Measurements from ENCODE around the gene EFNA4.

The EFNA4 gene

DNA sequence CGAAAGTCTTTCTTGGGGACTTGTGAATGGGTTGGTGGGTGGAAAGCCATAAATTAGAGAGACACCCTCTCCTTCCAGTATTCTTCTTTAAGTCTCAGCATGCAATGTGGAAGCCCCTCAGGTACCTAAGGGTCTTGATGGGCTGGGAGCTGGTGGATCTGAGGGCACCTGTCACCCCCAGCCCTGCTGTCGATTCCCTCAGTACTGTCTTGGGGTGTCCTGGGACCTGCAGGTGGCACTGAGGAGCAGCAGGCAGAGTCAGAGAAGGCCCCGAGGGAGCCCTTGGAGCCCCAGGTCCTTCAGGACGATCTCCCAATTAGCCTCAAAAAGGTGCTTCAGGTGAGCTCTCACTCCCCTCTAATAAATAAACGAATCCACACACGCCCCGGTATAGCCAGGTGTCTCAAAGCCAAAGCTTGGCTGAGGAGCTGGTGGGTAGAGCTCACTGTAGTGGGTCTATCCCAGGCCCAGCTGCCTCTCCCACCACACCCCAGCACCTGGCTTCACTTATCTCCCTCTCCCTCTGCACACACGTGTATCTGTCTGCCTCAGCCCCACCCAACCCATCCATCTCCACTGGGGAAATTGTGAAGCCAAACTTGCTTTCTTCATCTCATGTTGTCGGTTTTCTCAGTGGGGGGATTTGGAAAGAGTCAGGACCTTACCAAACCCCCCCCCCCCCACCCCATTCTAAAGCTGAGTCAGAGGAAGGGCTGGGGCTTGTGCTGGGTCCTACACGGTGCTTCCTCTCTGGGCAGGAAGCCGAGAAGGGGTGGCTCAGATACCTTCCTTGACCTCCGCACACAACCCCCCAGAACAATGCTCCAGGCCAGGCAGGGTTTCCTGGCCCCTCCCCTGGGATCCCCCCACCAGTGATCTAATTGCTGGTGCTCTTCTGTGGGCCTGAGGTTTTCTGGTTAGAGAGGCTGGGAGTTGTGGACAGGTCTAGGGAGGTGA lies 10.8 kb upstream of the EFNA4 start:
- DNase-seq, result peak in 3 of 4 experiments; percentile 28 to 59 (median 38)

DNA sequence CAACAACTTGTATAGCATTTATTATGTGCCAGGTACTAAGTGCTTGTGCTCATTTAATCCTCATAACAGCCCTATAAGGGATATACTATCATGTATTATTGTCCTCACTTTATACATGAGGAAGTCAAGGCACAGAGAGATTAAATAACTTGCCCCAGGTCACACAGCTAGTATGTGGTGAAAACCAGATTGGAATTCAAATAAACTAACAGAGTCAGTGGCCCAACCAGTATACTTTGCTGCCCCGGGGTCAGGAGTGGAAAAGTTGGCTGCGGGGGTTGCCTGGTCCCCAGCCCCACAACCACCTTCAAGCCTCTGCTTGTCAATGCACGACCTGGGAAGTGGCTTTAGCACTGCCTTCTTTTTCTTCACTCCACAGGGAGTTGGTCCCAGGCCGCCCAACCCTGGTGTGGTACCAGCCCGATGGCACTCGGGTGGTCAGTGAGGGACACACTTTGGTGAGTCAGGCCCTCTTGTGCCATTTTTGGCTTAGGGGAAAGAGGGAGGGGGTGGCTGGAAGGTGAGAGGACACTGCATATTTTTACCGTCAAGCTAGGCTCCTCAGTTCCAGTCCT lies 9.9 kb upstream of the EFNA4 start:
- no peak for DNase-seq

DNA sequence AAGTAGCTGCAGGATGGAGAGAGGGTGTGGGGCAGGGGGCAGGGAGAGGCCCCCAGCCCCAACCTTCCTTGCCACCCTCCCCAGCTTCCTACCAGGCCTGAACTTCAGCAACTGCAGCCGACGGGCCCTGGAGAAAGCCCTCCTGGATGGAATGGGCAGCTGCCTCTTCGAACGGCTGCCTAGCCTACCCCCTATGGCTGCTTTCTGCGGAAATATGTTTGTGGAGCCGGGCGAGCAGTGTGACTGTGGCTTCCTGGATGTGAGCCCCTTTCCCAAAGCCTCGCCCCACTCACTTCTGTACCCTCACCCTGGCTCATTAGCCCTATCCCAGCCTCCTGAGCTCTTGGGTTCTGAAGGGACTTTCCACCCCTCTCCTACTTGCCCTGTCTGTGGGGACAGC lies 6.4 kb upstream of the EFNA4 start:
- DNase-seq, result no peak

DNA sequence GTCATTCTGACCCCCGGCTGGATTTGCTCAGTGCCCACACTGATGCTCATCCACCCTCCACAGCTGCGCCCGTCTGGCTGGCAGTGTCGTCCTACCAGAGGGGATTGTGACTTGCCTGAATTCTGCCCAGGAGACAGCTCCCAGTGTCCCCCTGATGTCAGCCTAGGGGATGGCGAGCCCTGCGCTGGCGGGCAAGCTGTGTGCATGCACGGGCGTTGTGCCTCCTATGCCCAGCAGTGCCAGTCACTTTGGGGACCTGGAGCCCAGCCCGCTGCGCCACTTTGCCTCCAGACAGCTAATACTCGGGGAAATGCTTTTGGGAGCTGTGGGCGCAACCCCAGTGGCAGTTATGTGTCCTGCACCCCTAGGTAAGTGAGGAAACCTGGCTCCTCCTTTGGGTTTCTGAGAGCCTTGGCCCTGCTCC lies 5.7 kb upstream of the EFNA4 start:
- DNase-seq, result no peak

DNA sequence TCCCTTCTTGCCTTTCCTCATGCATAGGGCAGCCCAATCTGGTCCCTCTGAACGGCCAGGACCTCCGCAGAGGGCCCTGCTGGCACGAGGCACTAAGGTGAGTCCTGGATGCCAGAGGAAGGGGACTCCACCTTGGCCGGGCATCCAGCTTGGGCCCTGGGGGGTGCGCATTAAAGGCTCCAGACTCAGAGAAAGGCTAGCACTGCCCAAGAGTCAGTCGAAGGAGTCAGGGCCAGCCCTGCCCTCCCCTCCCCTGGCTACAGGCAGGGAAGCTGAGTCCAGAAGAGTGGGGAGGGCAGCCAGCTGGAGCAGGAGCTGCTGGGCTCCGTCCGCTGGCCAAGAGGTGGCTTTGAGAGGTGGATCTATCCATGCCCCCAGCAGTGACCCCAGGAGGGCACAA lies 2.8 kb upstream of the EFNA4 start:
- no peak for DNase-seq

DNA sequence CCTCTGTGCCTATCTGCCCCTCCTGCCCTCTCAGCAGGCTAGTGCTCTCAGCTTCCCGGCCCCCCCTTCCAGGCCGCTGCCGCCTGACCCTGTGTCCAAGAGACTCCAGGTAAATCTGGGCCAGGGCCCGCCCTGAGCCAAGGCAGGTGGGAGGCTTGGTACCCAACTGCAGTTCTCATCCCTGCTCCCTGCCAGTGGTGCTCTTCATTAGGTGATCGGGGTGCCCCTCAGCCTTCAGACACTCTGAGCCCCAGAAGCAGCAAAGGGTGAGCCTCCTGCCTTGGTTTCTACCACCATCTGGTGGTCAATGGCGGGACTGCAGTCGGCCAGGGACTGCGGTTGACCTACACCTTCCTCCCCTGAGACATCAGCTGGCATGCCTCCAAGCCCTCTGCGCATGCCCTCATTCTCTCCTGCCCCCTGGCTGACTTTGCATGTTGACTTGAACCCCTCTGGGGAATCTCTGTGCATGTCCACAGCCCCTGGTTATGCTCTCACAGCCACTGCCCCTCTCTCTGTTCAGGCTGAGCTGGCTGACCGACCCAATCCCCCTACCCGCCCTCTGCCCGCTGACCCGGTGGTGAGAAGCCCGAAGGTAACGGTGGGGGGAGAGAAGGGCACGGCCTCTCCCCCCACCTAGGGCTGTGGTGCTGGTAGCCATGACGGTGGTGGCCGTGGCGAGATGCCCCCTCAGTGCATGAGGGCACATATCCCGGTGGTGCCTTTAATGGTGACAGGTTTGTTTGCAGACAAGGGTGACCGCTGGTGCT lies 2.0 kb upstream of the EFNA4 start:
- DNase-seq, result peak; percentile 82 to 91 (median 87)

DNA sequence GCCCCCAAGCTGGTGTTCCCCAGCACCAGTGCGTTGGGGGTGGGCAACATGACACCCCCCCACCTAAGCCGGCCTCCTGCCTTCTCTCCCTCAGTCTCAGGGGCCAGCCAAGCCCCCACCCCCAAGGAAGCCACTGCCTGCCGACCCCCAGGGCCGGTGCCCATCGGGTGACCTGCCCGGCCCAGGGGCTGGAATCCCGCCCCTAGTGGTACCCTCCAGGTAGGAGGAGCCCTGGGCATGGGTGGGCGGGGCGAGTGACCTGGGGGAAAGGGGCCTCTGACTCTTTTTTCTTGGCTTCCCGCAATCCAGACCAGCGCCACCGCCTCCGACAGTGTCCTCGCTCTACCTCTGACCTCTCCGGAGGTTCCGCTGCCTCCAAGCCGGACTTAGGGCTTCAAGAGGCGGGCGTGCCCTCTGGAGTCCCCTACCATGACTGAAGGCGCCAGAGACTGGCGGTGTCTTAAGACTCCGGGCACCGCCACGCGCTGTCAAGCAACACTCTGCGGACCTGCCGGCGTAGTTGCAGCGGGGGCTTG lies 1.3 kb upstream of the EFNA4 start:
- DNase-seq, result no peak

DNA sequence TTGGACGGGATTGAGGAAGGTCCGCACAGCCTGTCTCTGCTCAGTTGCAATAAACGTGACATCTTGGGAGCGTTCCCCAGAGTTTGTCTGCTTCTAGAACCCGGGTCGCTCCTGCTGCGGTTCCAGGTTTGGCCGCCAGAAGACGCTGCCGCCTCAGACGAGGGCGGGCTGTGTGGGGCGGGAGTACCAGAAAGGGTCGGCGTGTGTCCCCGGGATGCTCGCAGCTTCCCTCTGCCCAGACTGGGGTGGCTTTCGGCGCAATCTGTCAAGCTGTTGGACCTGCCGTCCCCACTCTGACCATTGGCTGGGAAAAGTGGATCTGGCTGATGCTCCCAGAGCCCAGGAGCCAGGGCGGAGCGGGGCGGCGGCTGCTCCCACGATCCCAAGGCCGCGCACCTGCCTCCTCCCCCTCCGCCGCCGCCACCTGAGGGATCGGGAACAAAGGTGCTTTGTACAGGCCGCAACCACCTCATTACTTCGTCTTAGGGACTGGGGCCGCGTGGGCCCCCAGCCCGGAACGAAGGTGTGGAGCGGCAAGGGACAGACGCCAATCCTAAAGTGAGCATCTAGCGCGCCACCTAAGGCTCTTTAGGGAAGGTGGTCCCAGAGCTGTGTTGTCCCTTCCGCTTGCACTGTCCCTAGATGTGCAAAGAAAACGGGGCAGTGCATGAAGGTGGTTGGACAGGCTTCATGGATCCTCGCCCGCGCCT lies 683 bp upstream of the EFNA4 start:
- DNase-seq, result peak; percentile 60 to 79 (median 70)

DNA sequence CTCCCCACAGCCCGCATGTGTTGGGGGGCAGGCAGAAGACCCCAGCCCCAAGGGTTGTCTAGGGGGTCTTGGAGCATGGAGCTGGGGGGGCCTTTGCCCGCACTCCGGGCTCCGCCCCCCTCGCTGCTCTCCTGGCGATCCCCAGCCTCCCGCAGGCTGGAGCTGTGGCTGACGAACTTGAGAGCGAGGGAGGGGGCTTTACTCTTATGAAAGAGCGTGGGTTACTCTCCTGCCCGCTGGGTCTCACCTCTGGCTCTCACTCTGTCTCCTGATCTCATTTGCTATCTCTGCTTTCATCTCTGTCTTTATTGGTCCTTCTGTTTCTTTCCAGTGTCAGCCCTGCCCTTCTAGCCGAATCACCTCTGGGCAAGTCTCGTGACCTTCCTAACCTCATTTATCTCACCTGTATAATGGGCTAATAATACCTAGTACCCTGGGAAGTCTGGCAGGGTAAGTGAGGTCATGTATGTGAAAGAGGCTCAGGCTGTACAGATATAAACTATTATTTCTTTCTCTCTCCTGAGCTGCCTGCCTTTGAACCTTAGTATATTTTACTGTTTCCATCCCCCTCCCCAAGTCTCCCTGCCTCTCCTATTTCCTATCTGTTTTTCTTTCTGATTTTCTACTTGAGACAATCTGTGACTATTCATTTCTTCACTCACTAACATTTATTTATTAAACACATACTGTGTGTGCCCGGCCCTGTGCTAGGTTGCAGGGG lies 731 bp downstream of the EFNA4 start:
- DNase-seq, result no peak

DNA sequence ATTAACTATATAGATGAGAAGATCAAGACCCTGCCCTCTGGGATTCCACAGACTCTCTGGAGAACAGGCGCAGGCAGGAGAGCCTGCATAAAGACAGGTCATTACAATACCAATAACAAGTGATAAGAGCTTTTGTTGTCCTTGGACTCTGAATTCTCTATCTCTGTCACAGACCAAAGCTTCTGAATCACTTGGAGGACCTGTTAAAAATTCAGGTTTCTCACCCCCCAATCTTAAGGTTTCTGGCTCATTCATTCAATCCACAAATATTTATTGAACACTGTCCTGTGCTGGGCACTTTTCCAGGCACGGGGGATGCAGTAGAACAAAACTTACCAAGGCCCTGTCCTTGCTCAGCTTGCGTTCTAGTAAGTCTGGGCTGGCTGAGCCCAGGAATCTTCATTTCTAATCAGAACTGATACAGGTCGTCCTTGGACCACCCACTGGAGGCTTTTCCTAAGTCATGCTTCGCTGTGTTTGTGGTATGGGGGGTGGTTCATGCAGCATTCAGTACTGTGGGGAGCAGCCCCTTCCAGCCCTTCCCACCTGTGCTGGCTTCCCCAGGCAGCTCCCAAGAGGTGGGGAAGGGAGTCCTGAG lies 1.4 kb downstream of the EFNA4 start:
- DNase-seq, result no peak

DNA sequence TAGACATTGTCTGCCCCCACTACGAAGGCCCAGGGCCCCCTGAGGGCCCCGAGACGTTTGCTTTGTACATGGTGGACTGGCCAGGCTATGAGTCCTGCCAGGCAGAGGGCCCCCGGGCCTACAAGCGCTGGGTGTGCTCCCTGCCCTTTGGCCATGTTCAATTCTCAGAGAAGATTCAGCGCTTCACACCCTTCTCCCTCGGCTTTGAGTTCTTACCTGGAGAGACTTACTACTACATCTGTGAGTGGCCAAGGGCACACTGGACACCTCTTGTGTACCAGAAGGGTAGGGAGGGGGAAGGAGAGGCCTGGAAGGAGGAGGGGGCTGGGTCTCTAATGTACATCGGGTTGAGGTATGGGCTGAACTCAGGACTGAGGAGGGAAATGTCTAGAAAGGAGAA lies 3.2 kb downstream of the EFNA4 start:
- DNase-seq, result no peak

DNA sequence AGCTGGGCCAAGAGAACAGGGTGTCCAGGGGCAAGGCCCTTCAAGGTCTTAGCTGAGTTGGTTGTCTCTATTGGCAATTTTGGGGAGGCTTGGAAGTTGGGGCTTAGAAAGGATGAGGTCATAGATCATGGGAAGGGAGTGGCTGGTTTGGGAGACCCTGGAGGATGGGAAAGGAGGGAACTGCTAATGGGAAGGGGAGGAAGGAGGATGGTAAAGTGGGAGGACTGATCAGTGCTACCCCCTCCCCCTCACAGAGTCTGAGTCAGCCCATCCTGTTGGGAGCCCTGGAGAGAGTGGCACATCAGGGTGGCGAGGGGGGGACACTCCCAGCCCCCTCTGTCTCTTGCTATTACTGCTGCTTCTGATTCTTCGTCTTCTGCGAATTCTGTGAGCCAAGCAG lies 5.1 kb downstream of the EFNA4 start:
- no peak for DNase-seq

DNA sequence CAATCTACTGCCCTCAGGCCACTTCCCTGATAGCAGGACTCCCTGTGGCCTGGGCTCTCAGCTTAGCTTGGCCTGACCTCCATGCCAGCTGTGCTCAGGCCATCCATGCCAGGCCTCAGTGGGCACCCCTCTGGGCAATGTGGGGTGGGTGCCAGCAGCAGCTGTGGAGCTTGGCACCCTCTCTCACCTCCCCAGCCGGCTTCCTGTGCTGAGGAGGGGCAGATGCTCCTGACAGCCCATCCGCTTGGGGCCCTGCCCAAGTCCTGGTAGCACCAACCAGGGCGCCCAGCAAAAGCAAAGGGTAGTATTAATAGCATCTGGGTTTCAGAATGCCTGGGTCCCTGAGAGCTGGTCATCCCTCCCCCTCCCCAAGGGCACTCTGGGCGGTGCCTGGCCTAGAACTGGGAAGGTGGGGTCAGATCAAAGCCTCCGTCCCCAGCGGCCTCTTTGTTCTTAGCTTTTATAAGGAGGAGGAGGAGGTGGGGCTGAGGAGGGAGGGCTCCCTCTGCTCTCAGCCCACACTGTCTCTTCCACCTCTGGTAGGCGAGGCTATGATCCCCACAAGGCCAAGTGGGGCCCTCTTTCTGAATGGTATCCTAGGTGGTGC lies 6.1 kb downstream of the EFNA4 start:
- DNase-seq, result no peak

DNA sequence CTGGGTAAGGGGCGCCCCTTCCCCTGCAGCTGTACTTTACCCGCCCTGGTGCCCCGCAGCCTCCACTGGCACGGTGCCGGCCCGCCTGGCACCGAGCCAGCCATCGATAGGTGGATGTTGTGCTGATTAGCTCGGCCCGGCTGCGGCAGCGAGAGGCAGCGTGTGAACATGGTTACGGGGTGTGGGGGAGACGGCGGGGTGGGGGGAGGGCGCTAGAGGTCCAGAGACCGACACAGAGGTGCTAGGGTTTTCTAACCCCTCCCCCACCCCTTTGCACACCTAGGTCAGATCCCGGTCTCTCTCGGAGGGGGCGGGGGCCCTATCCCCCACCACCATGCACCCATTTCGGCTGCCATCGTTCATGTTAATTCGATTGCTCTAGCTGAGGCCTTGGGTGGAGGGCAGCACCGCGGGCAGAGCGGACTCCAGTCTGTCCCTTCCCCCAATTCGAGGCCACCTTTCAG lies 6.7 kb downstream of the EFNA4 start:
- DNase-seq, result no peak

DNA sequence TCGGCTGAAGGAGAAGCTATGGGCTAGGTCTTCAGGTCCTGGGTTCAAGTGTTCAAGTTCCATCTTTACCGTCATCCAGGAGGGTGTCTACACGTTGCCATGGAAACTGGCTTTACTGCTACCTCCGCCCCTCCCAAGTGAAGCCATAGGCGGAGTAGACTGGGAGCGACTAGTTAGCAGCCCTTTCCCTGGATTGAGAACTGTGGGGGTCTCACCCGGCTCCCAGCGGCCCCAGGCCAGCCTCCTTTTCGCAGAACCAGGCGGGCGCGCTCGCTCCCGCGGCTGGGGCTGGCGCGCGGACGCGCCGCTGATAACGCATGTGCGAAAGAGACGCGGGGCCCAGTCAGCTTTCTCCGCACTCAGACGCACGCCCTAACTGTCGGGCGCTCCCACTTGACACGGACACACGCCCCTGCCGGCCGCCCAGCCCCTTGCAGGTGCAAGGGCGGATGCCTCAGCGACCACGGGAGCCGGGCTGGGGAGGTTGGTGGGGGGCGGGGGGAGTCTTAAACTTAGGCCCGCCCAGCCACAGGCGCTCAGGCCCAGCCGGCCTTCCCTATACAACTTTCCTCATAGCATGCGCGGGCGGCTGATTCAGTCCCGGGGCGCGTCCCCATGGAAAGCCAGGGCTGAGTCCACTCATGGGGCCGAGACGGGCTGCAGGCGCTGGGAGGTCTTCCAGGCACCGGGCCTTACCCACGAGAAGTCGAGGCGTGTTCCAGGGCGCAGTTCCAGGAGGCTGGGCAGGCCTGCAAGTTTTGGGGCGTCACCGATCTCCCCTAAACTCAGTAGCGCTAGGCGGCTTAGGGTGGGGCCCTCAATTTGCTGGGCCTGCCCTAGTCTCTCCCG lies 7.4 kb downstream of the EFNA4 start:
- peak; percentile 78 to 90 (median 86) for DNase-seq

DNA sequence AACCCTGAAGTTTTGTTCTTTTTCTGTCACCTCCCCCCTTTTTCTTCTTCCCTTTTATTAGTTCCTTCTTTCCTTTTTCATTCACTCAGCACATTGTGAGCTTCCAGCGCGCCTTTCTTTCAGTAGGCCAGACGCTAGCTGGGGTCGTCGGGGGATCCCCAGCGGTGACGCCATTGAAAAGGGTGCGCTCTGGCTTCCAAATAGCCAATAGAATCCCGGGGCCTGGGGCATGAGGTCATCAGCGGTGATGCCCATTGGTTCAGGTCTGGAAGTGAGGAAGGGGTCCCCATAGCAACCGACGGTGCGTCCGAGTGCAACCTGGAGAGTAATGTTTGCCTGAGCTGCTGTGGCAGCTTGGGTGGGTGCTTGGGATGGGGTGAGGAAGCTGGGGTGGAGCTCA lies 8.2 kb downstream of the EFNA4 start:
- peak; percentile 28 to 67 (median 62) for DNase-seq

DNA sequence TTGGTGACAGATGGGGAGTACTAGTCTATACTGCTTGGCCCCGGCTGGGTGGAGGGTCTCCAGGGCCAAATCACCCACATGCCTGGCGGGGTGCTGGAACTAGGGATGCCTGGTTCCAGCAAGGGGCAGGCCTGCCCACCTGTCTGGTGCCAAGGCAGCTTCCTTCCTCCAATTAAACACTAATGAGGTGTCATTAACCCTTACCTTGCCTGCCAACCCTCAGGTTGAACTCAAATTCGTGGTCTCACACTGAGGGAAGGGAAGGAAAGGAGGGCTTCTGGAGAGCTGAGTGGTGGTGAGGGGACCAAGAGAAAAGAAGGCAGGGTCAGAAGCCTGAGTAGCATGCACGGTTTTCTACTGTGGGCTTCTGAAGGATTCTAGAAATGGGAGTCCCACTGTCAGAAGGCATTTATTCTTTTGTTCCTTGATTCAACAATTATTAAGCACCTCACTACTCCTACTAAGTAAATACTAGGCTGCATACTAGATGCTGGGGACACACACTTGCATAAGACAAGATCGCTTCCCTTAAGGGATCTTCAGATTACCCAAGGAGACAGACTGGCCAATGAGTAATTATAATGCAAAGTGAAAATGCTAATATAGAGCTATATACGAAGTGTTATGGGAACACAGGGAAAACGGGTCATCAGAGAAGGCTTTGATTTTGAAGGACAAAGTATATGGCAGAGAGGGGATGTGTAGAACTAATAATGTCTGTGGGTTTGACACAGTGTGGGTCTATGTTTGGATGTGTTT lies 9.2 kb downstream of the EFNA4 start:
- peak in 1 of 4 experiments; percentile 41 for DNase-seq

DNA sequence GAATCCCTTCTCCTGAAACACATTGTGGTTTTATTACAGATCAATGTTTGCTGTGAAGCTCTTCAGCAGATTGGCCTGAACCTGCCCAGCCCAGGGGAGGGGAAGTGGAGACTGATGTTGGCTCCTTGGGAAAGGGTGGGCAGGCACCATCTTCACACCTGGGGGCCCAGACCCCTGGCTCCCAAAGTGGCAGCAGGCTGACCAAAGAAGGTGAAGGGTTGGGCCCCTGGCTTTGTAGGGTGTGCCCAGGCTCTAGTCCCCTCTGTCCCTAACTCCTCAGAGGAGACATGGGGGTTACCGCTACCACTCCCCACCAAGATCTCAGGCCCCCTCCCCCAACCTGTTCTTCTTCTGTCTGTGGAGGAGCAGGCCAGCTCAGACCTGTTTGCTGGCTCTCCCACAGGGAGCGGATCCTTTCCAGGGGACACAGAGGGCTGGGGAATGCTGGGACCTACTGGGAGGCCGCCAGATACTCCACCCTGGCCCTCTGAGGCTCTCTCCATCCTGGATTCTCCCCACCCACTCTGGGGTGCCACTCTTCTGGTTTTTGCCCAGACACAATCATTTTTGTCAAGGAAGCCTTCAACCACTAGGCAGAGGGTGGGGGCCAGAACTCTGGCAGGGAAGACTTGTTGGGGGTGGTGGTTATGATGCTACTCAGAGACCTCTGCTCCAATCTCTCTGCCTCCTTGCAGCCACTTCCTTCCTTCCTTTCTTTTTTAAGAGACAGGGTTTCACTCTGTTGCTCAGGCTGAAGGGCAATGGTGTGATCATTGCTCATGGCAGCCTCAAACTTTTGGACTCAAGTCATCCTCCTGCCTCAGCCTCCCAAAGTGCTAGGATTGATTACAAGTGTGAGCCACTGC lies 10.1 kb downstream of the EFNA4 start:
- no peak for DNase-seq

Measured in suppressor macrophage (primary cell).